ENCODE results near the gene HPN. TPM values are rescaled to one million over a fixed set of nuclear protein-coding genes. Genes with fewer than 3 reads are reported as not detected.
"Not testable (repeated sequence)": the region's sequence is repeated elsewhere in the genome, so short reads cannot be mapped to it uniquely, and the experiment has no call there.

Gene HPN
- total and polyA plus RNA-seq, 7 experiments from 2014 or later: not detected

- POLR2A ChIA-PET: interaction anchor here (0.7 to 10.7 kb wide), 15 partner anchors 11 to 267 kb away, joined by 3 to 237 read pairs (median 4); partner anchors contain the start of genes ZNF30 and ZNF792
- peaks cover 62 to 66% of the 10 kb centered on the region in 2 donors for H3K4me1 ChIP-seq (ENCODE audit: control insufficient read depth in 2 of 2, insufficient read depth in 2 of 2, low read length in 2 of 2)
- no peaks in the 10 kb centered on the region for H3K27me3 ChIP-seq (ENCODE audit: control insufficient read depth in 2 of 2, insufficient read depth in 2 of 2, low read length in 2 of 2)
- no peaks in the 10 kb centered on the region for H3K9me3 ChIP-seq (ENCODE audit: control insufficient read depth in 2 of 3, low read length in 3 of 3)
- DNase-seq: peak in 8 of 9 donors; percentile 61 to 76 (median 70)
- H3K4me3 ChIP-seq (ENCODE audit: low read length): peak overlapping the region; percentile 72
- peaks cover 6 to 23% (median 12%) of the 10 kb centered on the region in 5 donors for H3K36me3 Mint-ChIP-seq
- ATAC-seq: peak; percentile 46
- peak overlapping the region; percentile 94 to 100 (median 98) for H3K4me3 Mint-ChIP-seq
- no peaks in the 10 kb centered on the region for H3K27me3 Mint-ChIP-seq
- peaks cover 0 to 28% (median 0%) of the 10 kb centered on the region in 3 experiments for H3K36me3 ChIP-seq (ENCODE audit: control insufficient read depth in 2 of 3, insufficient read depth in 3 of 3, low read length in 3 of 3)
- H3K4me1 Mint-ChIP-seq: peaks cover 57 to 83% (median 70%) of the 10 kb centered on the region in 7 donors
- peaks cover 0 to 4% (median 0%) of the 10 kb centered on the region in 11 donors for H3K9me3 Mint-ChIP-seq
- H3K27ac ChIP-seq (ENCODE audit: low read depth, low read length): peak overlapping the region; percentile 97
- H3K27ac Mint-ChIP-seq: peak overlapping the region; percentile 94 to 100 (median 97)
- CTCF ChIA-PET: interaction anchor here (0.5 to 3.6 kb wide), 9 partner anchors 11 to 212 kb away, joined by 3 to 39 read pairs (median 3); no protein-coding TSS in a partner anchor
- intact Hi-C loops (cut with micrococcal nuclease): loop anchor here (1.0 to 10.0 kb wide), 4 partner anchors 13 to 266 kb away; partner anchors contain the start of genes HPN (in 1 of the 2) and ZNF181 (in 1 of the 2)
These were observed 40.6 kb upstream of the HPN start for GRCh38 chr19:35000647-35001501.

GRCh38 chr19:35002037-35002535 is 39.4 kb upstream of the HPN start:
- H3K4me3 Mint-ChIP-seq: peak overlapping the region; percentile 94 to 100 (median 98)
- peaks cover 0 to 3% (median 0%) of the 10 kb centered on the region in 11 donors for H3K9me3 Mint-ChIP-seq
- H3K36me3 ChIP-seq (ENCODE audit: control insufficient read depth in 2 of 3, insufficient read depth in 3 of 3, low read length in 3 of 3): peaks cover 0 to 36% (median 0%) of the 10 kb centered on the region in 3 experiments
- H3K27me3 Mint-ChIP-seq: no peaks in the 10 kb centered on the region
- peak overlapping the region; percentile 72 for H3K4me3 ChIP-seq (ENCODE audit: low read length)
- DNase-seq (no peak), ATAC-seq (no peak)
- peaks cover 6 to 27% (median 18%) of the 10 kb centered on the region in 5 donors for H3K36me3 Mint-ChIP-seq
- no peaks in the 10 kb centered on the region for H3K27me3 ChIP-seq (ENCODE audit: control insufficient read depth in 2 of 2, insufficient read depth in 2 of 2, low read length in 2 of 2)
- no peaks in the 10 kb centered on the region for H3K9me3 ChIP-seq (ENCODE audit: control insufficient read depth in 2 of 3, low read length in 3 of 3)
- H3K27ac ChIP-seq (ENCODE audit: low read depth, low read length): peak overlapping the region; percentile 97
- intact Hi-C loops (cut with micrococcal nuclease): loop anchor here (2.0 to 10.0 kb wide), 3 partner anchors 29 to 267 kb away; partner anchors contain the start of genes HPN (in 1 of the 2) and ZNF181 (in 1 of the 2)
- POLR2A ChIA-PET: interaction anchor here (0.9 to 10.7 kb wide), 7 partner anchors 11 to 39 kb away, joined by 3 to 237 read pairs (median 16); partner anchors contain the start of gene ZNF792
- H3K4me1 ChIP-seq (ENCODE audit: control insufficient read depth in 2 of 2, insufficient read depth in 2 of 2, low read length in 2 of 2): peaks cover 50 to 56% of the 10 kb centered on the region in 2 donors
- H3K4me1 Mint-ChIP-seq: peaks cover 57 to 82% (median 71%) of the 10 kb centered on the region in 7 donors
- peak overlapping the region; percentile 94 to 100 (median 97) for H3K27ac Mint-ChIP-seq
- CTCF ChIA-PET: interaction anchor here (1.0 to 3.6 kb wide), 5 partner anchors 10 to 29 kb away, joined by 3 to 39 read pairs (median 4); no protein-coding TSS in a partner anchor

- POLR2A ChIA-PET: interaction anchor here (0.6 to 10.7 kb wide), 3 partner anchors 9 to 31 kb away, joined by 3 to 237 read pairs (median 3); no protein-coding TSS in a partner anchor
These were observed 36.8 kb upstream of the HPN start for GRCh38 chr19:35004517-35005255.

GRCh38 chr19:35005256-35005977 is 36.1 kb upstream of the HPN start:
- Mint-ChIP-seq H3K4me1 (peaks cover 42 to 72% (median 62%) of the 10 kb centered on the region in 7 donors), H3K27me3 (no peaks in the 10 kb centered on the region), H3K36me3 (peaks cover 9 to 32% (median 23%) of the 10 kb centered on the region in 5 donors), H3K27ac (peak overlapping the region in 8 of 9 donors; percentile 36 to 89 (median 64)), H3K4me3 (peak overlapping the region in 1 of 10 donors; percentile 36), H3K9me3 (peaks cover 0 to 3% (median 0%) of the 10 kb centered on the region in 11 donors)
- ATAC-seq (no peak), DNase-seq (no peak)
- H3K4me1 ChIP-seq (ENCODE audit: control insufficient read depth in 2 of 2, insufficient read depth in 2 of 2, low read length in 2 of 2): peaks cover 28 to 32% of the 10 kb centered on the region in 2 donors
- intact Hi-C loops (cut with micrococcal nuclease): loop anchor here in 1 of 2 donors (10.0 kb wide), 1 partner anchor 271 kb away; the partner anchor contains the start of gene ZNF181
- H3K4me3 ChIP-seq (ENCODE audit: low read length): no peak overlapping the region
- no peaks in the 10 kb centered on the region for H3K9me3 ChIP-seq (ENCODE audit: control insufficient read depth in 2 of 3, low read length in 3 of 3)
- no peaks in the 10 kb centered on the region for H3K27me3 ChIP-seq (ENCODE audit: control insufficient read depth in 2 of 2, insufficient read depth in 2 of 2, low read length in 2 of 2)
- no peak overlapping the region for H3K27ac ChIP-seq (ENCODE audit: low read depth, low read length)
- POLR2A ChIA-PET: interaction anchor here (0.6 to 3.3 kb wide), 9 partner anchors 9 to 38 kb away, joined by 3 to 16 read pairs (median 3); no protein-coding TSS in a partner anchor
- peaks cover 0 to 55% (median 10%) of the 10 kb centered on the region in 3 experiments for H3K36me3 ChIP-seq (ENCODE audit: control insufficient read depth in 2 of 3, insufficient read depth in 3 of 3, low read length in 3 of 3)
- CTCF ChIA-PET: interaction anchor here (1.2 to 1.4 kb wide), 2 partner anchors 32 to 39 kb away, joined by 3 to 8 read pairs; no protein-coding TSS in a partner anchor

More at GRCh38 chr19:35004517-35005255, 36.8 kb upstream of the HPN start:
- Histone ChIP-seq H3K4me3 (ENCODE audit: low read length) (no peak overlapping the region), H3K27ac (ENCODE audit: low read depth, low read length) (peak overlapping the region; percentile 54), H3K36me3 (ENCODE audit: control insufficient read depth in 2 of 3, insufficient read depth in 3 of 3, low read length in 3 of 3) (peaks cover 0 to 47% (median 2%) of the 10 kb centered on the region in 3 experiments), H3K4me1 (ENCODE audit: control insufficient read depth in 2 of 2, insufficient read depth in 2 of 2, low read length in 2 of 2) (peaks cover 27 to 32% of the 10 kb centered on the region in 2 donors), H3K27me3 (ENCODE audit: control insufficient read depth in 2 of 2, insufficient read depth in 2 of 2, low read length in 2 of 2) (no peaks in the 10 kb centered on the region), H3K9me3 (ENCODE audit: control insufficient read depth in 2 of 3, low read length in 3 of 3) (no peaks in the 10 kb centered on the region)
- no peak for ATAC-seq
- H3K9me3 Mint-ChIP-seq: peaks cover 0 to 3% (median 0%) of the 10 kb centered on the region in 11 donors
- H3K27ac Mint-ChIP-seq: peak overlapping the region; percentile 48 to 100 (median 97)
- H3K4me1 Mint-ChIP-seq: peaks cover 42 to 67% (median 59%) of the 10 kb centered on the region in 7 donors
- no peak for DNase-seq
- H3K27me3 Mint-ChIP-seq: no peaks in the 10 kb centered on the region
- H3K36me3 Mint-ChIP-seq: peaks cover 6 to 29% (median 21%) of the 10 kb centered on the region in 5 donors
- CTCF ChIA-PET: interaction anchor here (1.0 kb wide), 1 partner anchor 32 kb away, joined by 5 read pairs; no protein-coding TSS in a partner anchor
- peak overlapping the region in 9 of 10 donors; percentile 5 to 100 (median 64) for H3K4me3 Mint-ChIP-seq
- intact Hi-C loops (cut with micrococcal nuclease): loop anchor here (5.0 to 10.0 kb wide), 2 partner anchors 38 to 270 kb away; partner anchors contain the start of genes HPN (in 1 of the 2) and ZNF181 (in 1 of the 2)

GRCh38 chr19:35006007-35006341 is 35.5 kb upstream of the HPN start:
- ATAC-seq; H3K27ac ChIP-seq (ENCODE audit: low read depth, low read length); H3K9me3 Mint-ChIP-seq; H3K4me3 Mint-ChIP-seq; H3K9me3 ChIP-seq (ENCODE audit: control insufficient read depth in 2 of 3, low read length in 3 of 3); DNase-seq; H3K27me3 Mint-ChIP-seq; H3K27me3 ChIP-seq (ENCODE audit: control insufficient read depth in 2 of 2, insufficient read depth in 2 of 2, low read length in 2 of 2); H3K4me3 ChIP-seq (ENCODE audit: low read length): not testable (repeated sequence)
- Mint-ChIP-seq H3K4me1 (peaks cover 42 to 75% (median 64%) of the 10 kb centered on the region in 7 donors), H3K36me3 (peaks cover 9 to 36% (median 23%) of the 10 kb centered on the region in 5 donors), H3K27ac (peak overlapping the region in 8 of 9 donors; percentile 29 to 90 (median 68))
- ChIA-PET CTCF (interaction anchor here (1.0 to 1.4 kb wide), 3 partner anchors 33 to 167 kb away, joined by 3 to 8 read pairs (median 4); no protein-coding TSS in a partner anchor), POLR2A (interaction anchor here (0.8 to 3.3 kb wide), 9 partner anchors 8 to 39 kb away, joined by 3 to 16 read pairs (median 3); no protein-coding TSS in a partner anchor)
- intact Hi-C loops (cut with micrococcal nuclease): loop anchor here in 1 of 2 donors (10.0 kb wide), 1 partner anchor 271 kb away; the partner anchor contains the start of gene ZNF181
- peaks cover 0 to 57% (median 12%) of the 10 kb centered on the region in 3 experiments for H3K36me3 ChIP-seq (ENCODE audit: control insufficient read depth in 2 of 3, insufficient read depth in 3 of 3, low read length in 3 of 3)
- peaks cover 34 to 37% of the 10 kb centered on the region in 2 donors for H3K4me1 ChIP-seq (ENCODE audit: control insufficient read depth in 2 of 2, insufficient read depth in 2 of 2, low read length in 2 of 2)
